HG03103 (cell line): ENCODE data around the gene SLC29A2.
"Not testable (repeated sequence)": the region's sequence is repeated elsewhere in the genome, so short reads cannot be mapped to it uniquely, and the experiment has no call there.

Experiments used
- ATAC-seq: cut with Tn5 transposase; IDR thresholded peaks from one replicate; pipeline ENCODE4 v1.9.1; 2021; ENCODE audit warnings: low read depth; ENCODE audit not compliant: unreplicated experiment

The SLC29A2 gene

DNA sequence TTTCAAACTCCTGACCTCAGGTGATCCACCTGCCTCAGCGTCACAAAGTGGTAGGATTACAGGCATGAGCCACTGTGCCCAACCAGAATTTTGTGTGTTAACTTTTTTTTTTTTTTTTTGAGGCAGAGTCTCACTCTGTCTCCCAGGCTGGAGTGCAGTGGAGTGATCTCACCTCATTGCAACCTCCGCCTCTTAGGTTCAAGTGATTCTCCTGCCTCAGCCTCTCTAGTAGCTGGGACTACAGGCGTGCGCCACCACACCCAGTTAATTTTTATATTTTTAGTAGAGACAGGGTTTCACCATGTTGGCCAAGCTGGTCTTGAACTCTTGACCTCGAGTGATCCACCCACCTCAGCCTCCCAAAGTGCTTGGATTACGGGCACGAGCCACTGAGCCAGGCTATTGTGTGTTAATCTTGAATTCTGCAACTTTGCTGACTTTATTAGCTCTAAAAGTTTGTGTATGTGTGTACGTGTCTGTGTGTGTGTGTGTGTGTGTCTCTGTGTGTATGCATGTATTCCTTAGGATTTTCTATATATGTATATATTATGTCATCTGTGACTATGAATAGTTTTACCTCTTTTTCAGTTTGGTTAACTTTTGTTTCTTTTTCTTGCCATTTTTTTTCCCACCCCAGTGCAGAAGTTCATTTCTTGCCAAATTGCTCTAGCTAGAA lies 20.9 kb downstream of the SLC29A2 start:
- not testable (repeated sequence) for ATAC-seq

DNA sequence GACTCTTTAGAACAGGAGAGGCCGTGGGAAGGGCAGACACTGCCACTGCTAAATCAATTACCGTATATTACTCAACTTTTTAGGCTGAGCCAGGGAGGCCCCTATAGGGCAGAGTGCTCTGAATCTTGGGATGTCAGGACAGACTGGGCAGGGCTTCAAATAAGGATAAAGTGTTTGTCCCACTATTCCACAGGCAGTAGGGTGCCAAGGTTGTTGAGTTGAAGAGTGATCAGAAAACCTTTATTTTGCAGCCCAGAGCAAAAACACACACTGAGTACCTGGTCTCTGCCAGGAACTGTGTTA lies 22.5 kb downstream of the SLC29A2 start:
- ATAC-seq: no peak

DNA sequence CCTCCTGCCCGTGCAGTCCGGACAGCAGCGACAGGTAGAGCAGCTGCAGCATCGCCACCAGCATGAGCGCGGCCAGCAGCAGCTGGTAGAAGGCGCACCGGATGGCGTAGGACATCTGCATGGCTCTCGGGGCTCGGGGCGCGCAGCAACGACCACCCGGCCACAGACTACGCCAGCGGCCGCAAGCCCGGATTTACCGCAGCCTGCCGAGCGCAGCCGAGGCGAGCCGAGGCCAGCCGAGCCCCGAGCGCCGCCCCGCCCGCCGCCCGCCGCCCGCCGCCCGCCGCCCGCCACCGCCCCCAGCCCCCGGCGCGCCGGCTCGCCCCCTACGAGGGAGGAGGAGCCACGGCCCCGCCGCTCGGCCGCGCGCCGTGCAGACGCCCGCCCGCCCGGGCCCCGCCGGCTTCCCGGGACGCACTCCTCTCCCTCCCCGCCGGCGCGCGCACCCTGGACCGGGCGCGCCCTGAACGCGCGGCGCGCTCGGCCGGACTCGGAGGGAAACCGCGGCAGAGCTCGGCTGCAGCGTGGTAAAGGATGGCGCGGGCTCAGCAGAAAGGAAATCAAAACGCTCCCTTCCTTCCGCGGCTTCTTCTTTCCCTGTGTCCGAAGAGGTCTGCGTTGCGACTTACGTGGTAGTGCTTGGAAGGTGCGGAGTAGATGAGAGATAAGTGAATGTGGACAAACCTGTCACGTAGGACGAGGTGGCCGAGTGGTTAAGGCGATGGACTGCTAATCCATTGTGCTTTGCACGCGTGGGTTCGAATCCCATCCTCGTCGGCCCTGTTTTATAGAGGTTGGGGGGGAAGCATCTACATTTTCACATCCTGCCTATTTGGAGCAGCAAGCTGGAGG lies 23.9 kb downstream of the SLC29A2 start, which contains the start of gene B4GAT1:
Gene B4GAT1, minus strand, starts transcription at position 205 of the 852 bp plus-strand sequence. Its CDS starts 84 bp downstream, at position 121.
- ATAC-seq: no peak

DNA sequence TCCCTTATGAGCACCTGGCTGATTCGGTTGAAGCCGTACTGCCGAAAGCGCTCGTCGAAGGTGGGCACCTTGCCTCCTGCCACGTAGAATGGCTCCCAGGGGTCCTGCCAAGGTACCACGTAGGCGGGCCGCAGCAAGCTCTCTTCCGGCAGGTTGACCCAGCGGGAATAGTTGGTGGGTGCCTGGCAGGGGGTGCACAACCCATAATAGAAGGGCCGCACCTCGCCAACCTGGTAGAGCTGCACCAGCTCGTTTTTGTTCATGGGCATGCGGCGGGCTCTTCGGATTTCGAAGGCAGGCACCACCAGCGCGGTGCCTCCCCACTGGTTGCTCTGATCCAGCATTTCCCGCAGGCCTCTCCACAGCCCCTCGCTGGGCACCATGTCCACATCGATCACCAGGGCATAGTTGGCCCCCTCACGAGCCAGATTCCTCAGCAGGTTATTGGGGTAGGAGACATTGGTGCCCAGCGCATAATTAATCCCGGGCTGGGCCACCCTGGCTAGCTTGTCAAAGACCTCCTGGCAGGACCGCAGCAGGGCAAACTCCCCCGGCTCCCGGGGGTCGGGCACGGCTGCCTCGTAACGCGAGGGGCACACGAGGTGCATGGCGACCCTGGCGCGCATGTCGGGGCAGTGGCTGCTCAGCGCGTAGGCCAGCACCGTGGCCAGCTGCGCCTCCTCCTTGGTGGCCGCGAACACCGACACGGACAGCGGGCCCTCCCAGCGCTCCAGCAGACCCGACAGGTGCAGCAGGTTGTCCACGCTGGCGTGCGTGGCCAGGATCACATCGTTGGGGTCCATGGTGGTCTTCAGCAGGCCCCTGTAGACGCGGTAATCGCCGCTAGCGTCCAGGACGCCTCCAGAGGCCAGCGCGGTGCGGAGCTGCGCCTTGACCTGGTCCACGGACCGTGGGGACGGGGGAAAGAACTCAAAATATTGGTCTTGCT lies 24.8 kb downstream of the SLC29A2 start:
- ATAC-seq: no peak

DNA sequence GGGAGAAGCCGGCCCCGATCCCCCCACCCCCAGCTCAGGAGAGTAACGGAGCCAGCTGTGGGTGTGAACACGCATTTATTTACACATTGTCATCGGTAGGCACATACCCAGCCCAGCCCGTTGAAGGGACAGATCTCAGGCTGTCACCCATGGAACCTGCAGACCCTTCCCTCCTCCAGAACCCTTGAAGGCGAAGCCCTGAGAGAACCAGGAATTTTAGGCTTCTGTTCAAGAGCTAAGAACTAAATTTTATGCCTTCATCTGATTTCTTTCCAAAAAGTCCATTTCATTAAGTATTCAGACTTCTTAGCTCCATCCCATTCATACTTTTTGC lies 26.3 kb downstream of the SLC29A2 start:
- ATAC-seq: no peak

DNA sequence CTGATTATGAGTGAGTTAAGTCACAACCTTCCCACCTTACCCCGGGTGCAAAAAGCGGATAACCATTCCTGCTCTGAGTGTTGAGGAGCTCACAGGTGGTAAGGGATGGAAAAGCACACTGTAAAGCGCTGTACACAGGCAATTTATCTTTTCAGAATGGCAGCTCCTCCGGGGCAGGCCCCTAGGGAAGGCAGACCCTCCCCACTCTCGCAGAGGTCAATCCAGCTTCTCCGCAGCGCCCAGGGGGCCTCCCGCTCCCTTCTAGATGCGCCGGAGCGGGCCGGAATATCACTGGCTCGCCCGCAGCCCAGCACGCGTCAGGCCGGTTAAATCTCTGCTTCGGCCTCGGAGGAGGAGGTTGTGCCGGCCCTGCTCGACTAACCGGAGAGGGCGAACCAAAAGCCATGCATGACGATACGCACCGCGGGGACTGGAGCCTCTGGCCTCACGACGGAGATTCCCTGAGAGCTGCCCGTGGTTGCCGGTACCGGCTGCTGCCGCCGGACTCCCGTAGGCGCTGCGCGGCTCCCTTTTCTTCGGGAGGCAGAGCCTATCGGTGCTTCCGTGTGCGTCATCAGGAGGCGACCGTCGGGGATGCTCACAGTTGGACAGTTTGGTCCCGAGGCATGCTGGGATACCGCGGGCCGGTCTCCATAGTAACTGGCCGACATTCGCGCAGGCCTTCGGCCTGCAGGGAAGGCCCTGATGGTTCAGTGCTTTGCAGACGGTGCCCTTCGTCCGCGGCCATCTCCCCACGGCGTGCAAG lies 26.8 kb downstream of the SLC29A2 start, which contains the start of gene BRMS1:
Gene BRMS1, minus strand, starts transcription at position 555 of the 766 bp plus-strand sequence. CDS start 2,870 bp downstream, outside the sequence.
- ATAC-seq: peak; percentile 77

DNA sequence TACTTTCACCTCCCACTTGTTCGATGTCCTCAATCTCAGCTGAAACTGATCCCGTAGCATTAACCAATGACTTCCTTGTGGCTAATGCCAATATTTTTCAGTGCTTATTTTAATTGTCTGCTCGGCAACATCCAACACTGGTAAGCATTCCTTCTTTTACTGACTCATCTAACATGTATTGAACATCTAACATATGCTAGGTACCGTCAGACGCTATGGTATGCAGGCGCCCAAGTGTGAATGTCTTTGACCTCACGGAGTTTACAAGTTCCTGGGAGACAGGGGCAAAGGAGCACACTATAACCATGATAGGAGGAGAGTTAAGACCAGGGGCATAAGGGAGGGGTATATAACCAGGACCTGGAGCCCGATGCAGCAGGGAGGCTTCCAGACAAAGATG lies 28.4 kb downstream of the SLC29A2 start:
- no peak for ATAC-seq

DNA sequence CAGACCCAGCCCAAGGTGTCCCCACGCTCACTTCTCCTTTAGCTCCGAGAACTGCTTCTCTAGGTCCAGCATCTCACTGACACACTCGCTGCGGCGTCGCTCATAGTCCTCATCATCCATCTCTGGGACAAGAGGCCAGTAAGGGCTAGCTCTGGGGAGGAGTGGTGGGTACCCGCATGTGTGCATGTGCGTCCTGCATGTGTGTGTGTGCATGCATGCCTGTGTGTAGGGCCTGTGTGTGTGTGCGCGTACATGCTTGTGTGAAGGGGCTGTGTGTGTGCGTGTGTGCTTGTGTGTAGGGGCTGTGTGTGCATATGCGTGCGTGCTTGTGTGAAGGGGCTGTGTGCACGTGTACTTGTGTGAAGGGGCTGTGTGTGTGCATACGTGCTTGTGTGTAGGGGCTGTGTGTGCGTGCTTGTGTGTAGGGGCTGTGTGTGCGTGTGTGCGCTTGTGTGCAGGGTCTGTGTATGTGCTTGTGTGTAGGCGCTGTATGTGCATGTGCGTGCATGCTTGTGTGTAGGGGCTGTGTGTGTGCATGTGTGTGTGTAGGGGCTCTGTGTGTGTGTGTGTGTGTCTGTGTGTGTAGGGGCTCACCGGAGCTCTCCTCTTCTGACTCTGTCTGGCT lies 29.9 kb downstream of the SLC29A2 start:
- no peak for ATAC-seq

DNA sequence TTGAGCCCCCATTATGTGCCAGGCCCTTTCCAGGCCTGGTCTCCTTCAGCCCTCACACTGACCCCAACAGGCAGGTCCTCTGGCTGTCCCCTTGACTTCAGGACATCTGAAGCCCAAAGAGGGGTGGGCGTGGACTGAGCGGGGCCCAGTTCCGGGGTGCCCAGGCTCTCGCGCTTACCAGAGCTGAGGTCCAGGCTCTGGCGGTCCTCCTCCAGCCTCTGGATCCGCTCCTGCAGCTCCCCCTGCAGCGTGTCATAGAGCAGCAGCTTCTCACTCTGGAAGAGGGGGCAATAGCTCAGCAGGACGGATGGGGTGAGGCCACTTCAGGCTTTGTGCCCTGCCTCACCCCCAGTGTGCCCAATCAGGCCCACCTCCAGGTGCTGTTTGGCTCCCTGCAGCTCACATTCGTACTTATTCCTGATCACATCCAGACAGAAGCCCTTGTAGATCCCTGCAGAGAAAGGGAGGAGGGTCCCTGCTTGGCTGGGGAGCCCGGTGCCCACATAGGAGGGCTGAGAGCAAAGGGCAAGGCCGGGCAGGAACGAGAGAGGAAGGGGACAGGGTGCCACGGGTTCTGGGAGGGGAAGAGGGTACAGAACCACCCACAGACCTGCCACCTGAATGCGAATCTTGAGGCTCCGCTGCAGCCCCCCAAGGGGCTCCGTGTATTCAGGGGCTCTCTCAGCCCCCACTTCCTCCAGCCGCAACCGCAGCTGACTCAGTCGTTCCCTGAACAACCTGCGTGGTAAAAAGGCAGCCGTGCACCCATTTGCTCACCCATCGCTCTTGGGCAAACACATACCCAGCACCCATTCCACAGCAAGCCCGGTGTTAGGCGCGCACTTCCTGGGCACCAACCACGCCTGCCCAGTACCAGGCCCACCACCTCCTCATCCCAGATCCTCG lies 30.7 kb downstream of the SLC29A2 start:
- ATAC-seq: no peak

DNA sequence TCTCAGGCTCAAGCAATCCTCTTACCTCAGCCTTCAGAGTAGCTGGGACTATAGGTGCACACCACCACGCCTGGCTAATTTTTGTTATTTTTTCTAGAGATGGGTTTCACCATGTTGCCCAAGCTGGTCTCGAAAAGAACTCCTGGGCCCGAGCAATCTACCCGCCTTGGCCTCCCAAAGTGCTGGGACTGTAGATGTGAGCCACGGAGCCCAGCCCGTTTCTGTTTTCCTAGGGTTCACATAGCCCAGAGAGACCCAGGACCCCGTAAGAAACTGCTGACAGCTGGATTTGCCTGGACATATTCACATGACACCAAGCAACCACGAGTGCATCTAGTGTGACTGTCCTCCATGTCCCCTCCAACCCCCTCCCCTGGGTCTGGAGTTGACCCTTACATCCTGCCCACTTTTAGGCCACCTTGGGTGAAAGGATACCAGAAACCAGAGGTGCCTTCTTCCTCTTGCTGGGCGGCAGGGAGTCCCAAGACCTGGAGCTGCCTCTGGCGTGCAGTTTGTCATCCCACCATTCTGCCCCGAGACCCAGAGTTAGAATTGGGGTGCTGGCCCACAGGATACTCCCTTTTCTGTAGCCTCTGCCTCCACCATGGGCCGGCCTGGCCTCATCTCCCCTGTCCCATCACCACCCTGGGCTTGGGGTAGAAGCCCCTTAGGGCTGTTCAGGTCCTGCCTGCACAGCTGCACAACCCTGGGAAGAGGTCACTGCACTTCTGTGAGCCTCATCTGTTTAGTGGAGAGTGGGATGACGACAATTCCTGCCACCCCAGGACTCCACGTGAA lies 31.7 kb downstream of the SLC29A2 start:
- ATAC-seq: no peak

DNA sequence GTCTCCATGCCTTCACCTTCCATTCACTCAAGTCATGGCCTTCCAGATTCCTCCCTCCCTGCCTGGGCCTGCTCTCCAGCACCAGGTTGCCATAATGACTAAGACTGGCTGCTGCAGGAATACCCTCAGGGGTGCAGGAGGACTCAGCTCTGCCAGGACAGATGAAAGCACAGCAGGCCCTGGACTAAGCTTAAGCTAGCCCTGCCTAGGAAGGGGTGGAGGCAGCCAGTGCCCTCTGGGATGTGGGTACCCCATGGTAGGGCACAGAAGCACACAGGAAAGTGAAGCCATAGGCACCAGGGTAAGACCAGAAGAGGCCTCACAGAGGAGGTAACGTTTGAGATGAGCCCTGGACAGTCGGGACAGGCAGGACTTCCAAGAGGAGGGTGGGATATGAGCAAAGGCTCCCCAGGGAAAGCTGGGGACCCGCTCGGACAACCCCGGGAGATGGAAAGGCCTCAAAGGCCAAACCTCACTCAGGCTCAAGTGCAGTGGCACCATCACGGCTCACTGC lies 32.3 kb downstream of the SLC29A2 start:
- no peak for ATAC-seq

DNA sequence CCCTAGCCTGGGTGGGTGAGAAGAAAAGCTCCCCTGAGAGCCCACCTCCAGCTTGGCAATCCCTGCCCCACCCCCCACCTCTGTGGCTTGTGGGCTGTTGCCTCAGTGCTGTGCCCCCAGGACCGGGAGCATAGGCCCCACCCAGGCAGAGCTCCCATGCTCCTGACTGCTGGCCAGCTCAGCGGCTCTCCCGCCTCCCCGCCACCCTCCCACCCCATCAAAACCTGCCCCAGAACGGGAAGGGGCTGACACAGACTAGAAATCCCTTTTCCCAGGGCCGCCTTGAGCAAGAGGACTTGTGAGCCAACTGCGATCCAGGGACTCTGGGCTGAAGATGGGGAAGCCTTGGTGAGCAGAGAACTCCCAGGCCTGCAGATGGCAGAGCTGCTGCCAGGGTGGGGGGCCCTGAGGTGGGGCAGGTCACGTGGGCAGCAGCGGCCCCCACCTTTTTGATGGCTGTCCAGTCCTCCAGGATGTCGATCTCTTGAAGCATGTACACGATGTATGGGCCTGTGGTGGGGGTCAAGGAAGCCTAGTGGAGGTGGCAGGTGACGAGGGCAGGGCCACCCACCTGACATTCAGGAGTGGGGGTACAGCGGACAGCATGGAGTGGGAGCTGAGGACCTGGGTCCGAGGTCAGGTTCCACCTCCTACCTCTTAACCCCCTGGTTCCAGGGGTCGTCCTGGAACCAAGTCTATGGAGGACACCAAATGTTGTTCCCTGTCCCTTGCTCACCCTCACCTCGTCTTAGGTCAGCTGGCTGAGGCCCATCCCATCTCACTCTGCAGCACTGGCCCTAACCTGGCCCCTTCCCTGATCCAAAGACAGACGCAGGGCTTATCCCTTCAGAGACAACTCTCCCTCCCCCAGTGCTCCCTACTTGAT lies 33.0 kb downstream of the SLC29A2 start:
- ATAC-seq: no peak

DNA sequence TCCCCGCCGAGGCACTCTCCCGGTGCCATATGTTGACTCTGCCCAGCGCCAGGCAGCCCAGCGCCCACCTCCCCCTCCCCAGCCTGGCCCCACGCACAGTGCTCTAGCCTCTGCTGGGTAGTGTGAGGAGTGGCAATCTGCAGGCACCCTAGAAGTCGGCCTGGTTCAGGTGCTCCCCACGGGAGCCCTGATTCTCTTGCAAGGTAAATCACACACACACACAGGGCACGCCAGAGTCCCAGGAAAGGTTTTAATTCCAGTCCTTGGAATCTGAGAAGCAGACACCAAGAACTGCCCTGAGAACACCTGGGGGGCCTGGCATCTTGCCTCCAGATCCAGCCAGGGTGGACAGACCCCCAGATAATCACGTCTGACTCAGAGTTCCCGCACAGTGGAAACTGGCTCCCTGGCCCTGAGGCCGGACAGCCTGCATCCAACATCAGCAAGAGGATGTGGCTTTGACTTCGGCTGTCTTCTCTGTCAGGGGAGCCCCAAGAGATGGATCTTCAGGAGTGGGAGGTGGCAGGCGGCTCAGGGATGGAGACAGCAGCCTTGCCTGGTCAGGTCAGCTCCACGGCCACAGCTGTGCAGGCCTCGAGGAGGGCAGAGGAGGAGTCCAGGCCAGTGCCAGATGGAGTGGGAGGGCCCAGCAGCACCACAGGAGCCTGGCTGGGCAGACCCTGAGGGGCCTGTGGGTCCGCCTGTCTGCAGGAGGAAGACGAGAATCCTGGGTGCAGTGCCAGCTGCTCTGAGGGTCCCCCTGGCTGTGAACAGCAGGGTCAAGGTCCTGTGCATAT lies 34.3 kb downstream of the SLC29A2 start:
- no peak for ATAC-seq

DNA sequence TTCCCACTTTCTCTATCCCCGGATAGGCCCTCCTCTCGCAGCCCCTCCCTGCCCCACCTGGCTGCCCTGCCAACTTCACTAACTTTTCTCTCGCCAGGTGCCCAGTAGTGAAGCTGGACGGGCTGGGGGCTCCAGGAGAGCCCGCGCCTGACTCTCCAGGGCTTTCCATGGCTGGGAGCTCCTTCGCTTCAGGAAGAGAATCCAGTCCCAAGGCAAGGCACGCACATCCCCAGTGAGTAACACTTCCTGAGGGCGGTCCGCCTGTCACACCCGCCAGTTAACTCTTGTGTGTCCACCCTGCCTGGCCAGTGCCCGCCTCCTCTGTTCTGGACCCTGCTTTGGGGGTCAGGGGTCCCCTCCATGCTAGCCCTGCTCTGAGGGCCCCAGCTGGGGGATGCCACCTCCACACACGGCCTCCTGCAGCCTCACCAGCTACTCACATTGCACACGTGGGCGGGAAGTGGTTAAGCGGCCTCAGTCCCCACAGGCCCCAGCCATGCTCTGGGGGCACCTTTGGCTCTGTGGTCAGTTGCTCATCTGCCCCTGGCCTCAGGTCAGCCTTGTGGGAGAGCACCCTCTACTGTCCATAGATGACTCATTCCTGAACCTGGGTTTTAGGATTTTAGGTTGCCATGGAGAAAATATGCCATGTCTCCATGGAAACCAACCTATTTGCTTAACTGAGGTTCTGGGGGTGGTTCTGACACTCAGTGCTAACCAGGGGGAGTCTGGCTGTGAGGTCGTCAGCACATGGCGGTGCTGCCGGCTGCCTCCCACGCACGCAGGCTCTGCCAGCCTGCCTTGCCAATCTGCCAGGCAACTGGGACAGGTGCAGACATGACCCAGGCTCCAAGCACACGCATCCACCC lies 35.1 kb downstream of the SLC29A2 start, which contains the start of gene RIN1:
Gene RIN1, minus strand, starts transcription at position 201 of the 869 bp plus-strand sequence. Its CDS starts 32 bp downstream, at position 169.
- no peak for ATAC-seq
